ENCODE measurements around the gene ACTR2.

GRCh38 chr2:65268957-65269356 lies 41.3 kb downstream of the ACTR2 start:
- TF ChIP-seq POLR2A (IDR thresholded peaks at IDR 0.05; ENCODE audit: low read depth, low read length) = no peak
- TF ChIP-seq TAF1 (IDR thresholded peaks at IDR 0.05; ENCODE audit: borderline replicate concordance, low read depth, low read length) = no peak
